ENCODE results near the gene NCOR2.

Gene NCOR2

DNA sequence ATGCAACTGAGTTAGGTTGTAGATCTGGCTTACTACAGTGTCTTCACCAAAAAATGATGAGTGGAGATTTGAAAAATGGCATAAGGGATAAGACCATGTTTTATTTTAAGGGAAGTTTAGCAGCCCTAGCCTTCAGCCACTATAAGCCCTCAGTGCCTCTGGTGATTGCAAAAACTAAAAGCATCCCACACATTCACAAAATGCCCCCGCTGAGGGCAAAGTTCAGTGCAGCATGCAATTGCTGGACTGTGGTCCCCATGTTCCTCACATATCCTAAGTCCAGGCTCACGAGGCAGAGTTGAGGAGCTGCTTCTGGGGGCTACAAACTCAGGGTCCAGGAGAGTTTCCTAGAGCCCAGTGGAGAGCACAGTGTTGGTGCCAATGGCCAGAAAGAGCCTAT, 29.6 kb upstream of the NCOR2 start:
- Histone ChIP-seq H3K9me3 (ENCODE audit: control insufficient read depth, insufficient read depth, low read depth, low read length) (peaks cover 6% of the 10 kb centered on the region; the same call in 1 of the 2 replicates), H3K4me1 (ENCODE audit: control insufficient read depth, insufficient read depth, low read length) (peaks cover 5% of the 10 kb centered on the region; the same call in 1 of the 2 replicates), H3K9ac (ENCODE audit: low read length) (no peak overlapping the region), H3K27ac (ENCODE audit: low read depth, low read length) (no peak overlapping the region), H3K36me3 (ENCODE audit: control insufficient read depth, insufficient read depth, low read length) (no peaks in the 10 kb centered on the region), H3K27me3 (ENCODE audit: control insufficient read depth, insufficient read depth, low read length) (no peaks in the 10 kb centered on the region), H3K4me3 (ENCODE audit: low read depth, low read length) (no peak overlapping the region)

DNA sequence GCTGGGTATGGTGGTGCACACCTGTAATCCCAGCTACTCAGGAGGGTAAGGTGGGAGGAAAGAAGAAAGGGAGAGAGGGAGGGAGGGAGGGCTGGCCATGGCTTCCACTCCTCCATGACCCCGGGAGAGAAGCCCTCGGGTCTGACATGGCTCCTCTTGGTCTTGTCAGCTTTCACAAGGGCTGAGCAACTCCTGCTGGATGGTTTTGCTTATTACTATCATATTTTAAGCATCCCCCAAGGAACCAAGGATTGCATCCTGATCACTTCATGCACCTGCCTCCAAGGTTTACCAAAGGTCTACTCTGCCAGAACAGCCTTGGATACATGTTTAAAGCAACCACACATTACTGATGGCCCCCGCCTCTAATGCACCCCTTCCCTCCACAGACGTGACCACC, 28.0 kb upstream of the NCOR2 start:
- Histone ChIP-seq H3K9ac (ENCODE audit: low read length) (no peak overlapping the region), H3K27me3 (ENCODE audit: control insufficient read depth, insufficient read depth, low read length) (no peaks in the 10 kb centered on the region), H3K4me1 (ENCODE audit: control insufficient read depth, insufficient read depth, low read length) (peaks cover 5% of the 10 kb centered on the region; the same call in 1 of the 2 replicates), H3K9me3 (ENCODE audit: control insufficient read depth, insufficient read depth, low read depth, low read length) (peaks cover 11% of the 10 kb centered on the region), H3K27ac (ENCODE audit: low read depth, low read length) (no peak overlapping the region), H3K36me3 (ENCODE audit: control insufficient read depth, insufficient read depth, low read length) (no peaks in the 10 kb centered on the region), H3K4me3 (ENCODE audit: low read depth, low read length) (no peak overlapping the region)

- no peaks in the 10 kb centered on the region for H3K27me3 ChIP-seq (ENCODE audit: control insufficient read depth, insufficient read depth, low read length)
- peaks cover 12% of the 10 kb centered on the region for H3K9me3 ChIP-seq (ENCODE audit: control insufficient read depth, insufficient read depth, low read depth, low read length)
- peaks cover 5% of the 10 kb centered on the region; the same call in 1 of the 2 replicates for H3K4me1 ChIP-seq (ENCODE audit: control insufficient read depth, insufficient read depth, low read length)
- H3K4me3 ChIP-seq (ENCODE audit: low read depth, low read length) = no peak overlapping the region
- H3K9ac ChIP-seq (ENCODE audit: low read length) = no peak overlapping the region
- H3K36me3 ChIP-seq (ENCODE audit: control insufficient read depth, insufficient read depth, low read length) = no peaks in the 10 kb centered on the region
- H3K27ac ChIP-seq (ENCODE audit: low read depth, low read length) = no peak overlapping the region
Observed at GRCh38 chr12:124594851-124595250, 27.4 kb upstream of the NCOR2 start.

DNA sequence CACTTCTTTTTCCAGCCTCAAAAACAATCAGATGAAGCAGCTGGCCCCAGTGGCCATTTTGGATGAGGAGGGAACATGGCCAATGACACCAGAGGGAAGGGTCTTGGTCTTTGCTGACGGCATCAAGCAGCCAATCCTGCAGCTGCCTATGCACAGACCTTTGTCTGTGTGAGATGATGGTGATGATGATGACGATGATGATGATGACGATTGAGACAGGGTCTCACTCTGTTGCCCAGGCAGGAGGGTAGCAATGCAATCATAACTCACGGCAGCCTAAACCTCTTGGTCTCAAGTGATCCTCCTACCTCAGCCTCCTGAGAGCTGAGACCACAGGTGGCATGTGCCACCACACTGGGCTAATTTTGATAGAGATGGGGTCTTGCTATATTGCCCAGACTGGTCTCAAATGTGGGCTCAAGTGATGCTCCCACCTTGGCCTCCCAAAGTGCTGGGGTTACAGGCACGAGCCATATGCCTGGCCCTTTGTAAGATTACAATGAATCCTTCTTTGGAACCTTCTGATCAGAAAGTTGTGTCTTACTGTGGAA, 26.5 kb upstream of the NCOR2 start:
- H3K4me3 ChIP-seq (ENCODE audit: low read depth, low read length) = no peak overlapping the region
- H3K36me3 ChIP-seq (ENCODE audit: control insufficient read depth, insufficient read depth, low read length) = no peaks in the 10 kb centered on the region
- no peak overlapping the region for H3K27ac ChIP-seq (ENCODE audit: low read depth, low read length)
- peaks cover 7% of the 10 kb centered on the region for H3K9me3 ChIP-seq (ENCODE audit: control insufficient read depth, insufficient read depth, low read depth, low read length)
- H3K27me3 ChIP-seq (ENCODE audit: control insufficient read depth, insufficient read depth, low read length) = no peaks in the 10 kb centered on the region
- no peak overlapping the region for H3K9ac ChIP-seq (ENCODE audit: low read length)
- H3K4me1 ChIP-seq (ENCODE audit: control insufficient read depth, insufficient read depth, low read length) = peaks cover 5% of the 10 kb centered on the region; the same call in 1 of the 2 replicates

DNA sequence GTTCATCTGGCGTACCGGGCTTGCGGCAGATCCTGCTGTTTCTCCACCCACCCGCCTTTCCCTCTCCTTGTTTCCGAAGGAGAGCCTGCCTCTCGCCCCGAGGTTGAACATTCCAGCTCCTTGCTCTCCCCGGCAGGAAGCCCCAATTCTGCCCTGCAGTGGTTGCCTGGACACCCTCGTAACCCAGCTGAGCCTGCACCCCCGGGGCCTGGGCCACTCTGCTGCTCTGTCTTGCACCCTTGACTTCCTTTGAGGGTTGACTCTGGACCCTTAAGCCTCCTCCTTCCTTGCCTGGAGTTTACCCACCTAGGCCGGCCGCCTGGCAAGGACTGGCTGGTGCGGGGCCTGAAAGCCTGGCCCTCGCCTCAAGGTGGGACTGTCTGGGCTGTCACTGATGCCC, 25.8 kb upstream of the NCOR2 start:
- H3K9me3 ChIP-seq (ENCODE audit: control insufficient read depth, insufficient read depth, low read depth, low read length) = peaks cover 7% of the 10 kb centered on the region
- no peak overlapping the region for H3K9ac ChIP-seq (ENCODE audit: low read length)
- peaks cover 5% of the 10 kb centered on the region; the same call in 1 of the 2 replicates for H3K4me1 ChIP-seq (ENCODE audit: control insufficient read depth, insufficient read depth, low read length)
- no peak overlapping the region for H3K27ac ChIP-seq (ENCODE audit: low read depth, low read length)
- no peak overlapping the region for H3K4me3 ChIP-seq (ENCODE audit: low read depth, low read length)
- no peaks in the 10 kb centered on the region for H3K27me3 ChIP-seq (ENCODE audit: control insufficient read depth, insufficient read depth, low read length)
- H3K36me3 ChIP-seq (ENCODE audit: control insufficient read depth, insufficient read depth, low read length) = no peaks in the 10 kb centered on the region

GRCh38 chr12:124592481-124593160, 25.2 kb upstream of the NCOR2 start:
- Histone ChIP-seq H3K9ac (ENCODE audit: low read length) (no peak overlapping the region), H3K27ac (ENCODE audit: low read depth, low read length) (no peak overlapping the region), H3K27me3 (ENCODE audit: control insufficient read depth, insufficient read depth, low read length) (no peaks in the 10 kb centered on the region), H3K4me1 (ENCODE audit: control insufficient read depth, insufficient read depth, low read length) (peaks cover 5% of the 10 kb centered on the region; the same call in 1 of the 2 replicates), H3K4me3 (ENCODE audit: low read depth, low read length) (no peak overlapping the region), H3K9me3 (ENCODE audit: control insufficient read depth, insufficient read depth, low read depth, low read length) (peaks cover 7% of the 10 kb centered on the region), H3K36me3 (ENCODE audit: control insufficient read depth, insufficient read depth, low read length) (no peaks in the 10 kb centered on the region)

- H3K4me1 ChIP-seq (ENCODE audit: control insufficient read depth, insufficient read depth, low read length) = peaks cover 5% of the 10 kb centered on the region; the same call in 1 of the 2 replicates
- H3K27ac ChIP-seq (ENCODE audit: low read depth, low read length) = no peak overlapping the region
- H3K36me3 ChIP-seq (ENCODE audit: control insufficient read depth, insufficient read depth, low read length) = no peaks in the 10 kb centered on the region
- H3K9me3 ChIP-seq (ENCODE audit: control insufficient read depth, insufficient read depth, low read depth, low read length) = peaks cover 7% of the 10 kb centered on the region
- no peak overlapping the region for H3K4me3 ChIP-seq (ENCODE audit: low read depth, low read length)
- H3K9ac ChIP-seq (ENCODE audit: low read length) = no peak overlapping the region
- no peaks in the 10 kb centered on the region for H3K27me3 ChIP-seq (ENCODE audit: control insufficient read depth, insufficient read depth, low read length)
Observed at GRCh38 chr12:124592050-124592449, 24.6 kb upstream of the NCOR2 start.

DNA sequence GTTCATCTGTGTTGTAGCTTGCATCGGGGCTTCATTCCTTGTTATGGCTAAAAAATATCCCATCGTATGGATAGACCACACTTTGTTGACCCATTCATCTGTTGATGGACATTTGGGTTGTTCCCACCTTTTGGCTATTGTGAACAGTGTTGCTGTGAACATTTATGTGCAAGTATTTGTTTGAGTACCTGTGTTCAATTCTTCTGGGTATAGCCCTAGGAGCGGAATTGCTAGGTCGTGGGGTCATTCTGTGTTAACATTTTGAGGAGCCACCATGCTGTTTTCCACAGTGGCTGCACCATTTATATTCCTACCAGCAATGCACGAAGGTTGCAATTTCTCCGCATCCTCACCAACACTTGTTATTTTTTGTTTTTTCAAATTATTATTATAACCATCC, 23.0 kb upstream of the NCOR2 start:
- Histone ChIP-seq H3K4me3 (ENCODE audit: low read depth, low read length) (no peak overlapping the region), H3K36me3 (ENCODE audit: control insufficient read depth, insufficient read depth, low read length) (no peaks in the 10 kb centered on the region), H3K27ac (ENCODE audit: low read depth, low read length) (no peak overlapping the region), H3K9me3 (ENCODE audit: control insufficient read depth, insufficient read depth, low read depth, low read length) (peaks cover 7% of the 10 kb centered on the region), H3K9ac (ENCODE audit: low read length) (no peak overlapping the region), H3K27me3 (ENCODE audit: control insufficient read depth, insufficient read depth, low read length) (peaks cover 4% of the 10 kb centered on the region; the same call in 1 of the 2 replicates), H3K4me1 (ENCODE audit: control insufficient read depth, insufficient read depth, low read length) (peaks cover 5% of the 10 kb centered on the region; the same call in 1 of the 2 replicates)

- no peak overlapping the region for H3K4me3 ChIP-seq (ENCODE audit: low read depth, low read length)
- peaks cover 5% of the 10 kb centered on the region; the same call in 1 of the 2 replicates for H3K4me1 ChIP-seq (ENCODE audit: control insufficient read depth, insufficient read depth, low read length)
- peaks cover 10% of the 10 kb centered on the region for H3K9me3 ChIP-seq (ENCODE audit: control insufficient read depth, insufficient read depth, low read depth, low read length)
- H3K9ac ChIP-seq (ENCODE audit: low read length) = no peak overlapping the region
- H3K27ac ChIP-seq (ENCODE audit: low read depth, low read length) = no peak overlapping the region; the same call in 1 of the 2 replicates
- H3K36me3 ChIP-seq (ENCODE audit: control insufficient read depth, insufficient read depth, low read length) = no peaks in the 10 kb centered on the region
- peaks cover 4% of the 10 kb centered on the region; the same call in 1 of the 2 replicates for H3K27me3 ChIP-seq (ENCODE audit: control insufficient read depth, insufficient read depth, low read length)
Observed at GRCh38 chr12:124588751-124589267, 21.4 kb upstream of the NCOR2 start.

DNA sequence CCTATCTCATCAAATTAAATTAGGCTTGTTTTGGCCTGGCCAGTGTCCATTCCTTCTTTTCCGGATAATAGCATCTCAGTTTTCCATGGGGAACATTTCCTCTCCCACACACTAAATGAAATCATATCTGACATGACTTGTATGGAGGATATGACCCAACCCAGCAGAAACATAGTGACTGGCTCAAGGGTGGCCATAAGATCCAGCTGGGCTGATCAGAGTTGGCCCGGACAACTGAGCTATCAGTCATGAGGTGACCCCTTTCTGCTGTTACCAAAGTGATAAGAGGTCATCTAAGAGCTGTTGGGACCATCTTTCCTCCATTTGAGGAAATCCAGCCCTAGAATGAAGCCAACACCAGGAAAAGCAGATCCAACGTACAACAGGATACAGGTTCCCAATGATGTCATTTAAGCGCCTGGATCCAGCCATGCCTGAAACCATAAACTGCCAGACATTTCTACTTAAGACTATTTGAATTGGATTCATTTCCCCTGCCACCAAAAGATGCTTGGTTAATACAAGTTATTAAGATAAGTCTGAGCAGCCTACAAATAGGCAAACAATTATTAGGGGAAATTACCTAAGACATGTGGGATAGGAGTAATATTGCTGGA, 20.7 kb upstream of the NCOR2 start:
- H3K9me3 ChIP-seq (ENCODE audit: control insufficient read depth, insufficient read depth, low read depth, low read length) = peaks cover 10% of the 10 kb centered on the region
- no peak overlapping the region for H3K4me3 ChIP-seq (ENCODE audit: low read depth, low read length)
- H3K27ac ChIP-seq (ENCODE audit: low read depth, low read length) = no peak overlapping the region; the same call in 1 of the 2 replicates
- no peaks in the 10 kb centered on the region for H3K36me3 ChIP-seq (ENCODE audit: control insufficient read depth, insufficient read depth, low read length)
- peaks cover 4% of the 10 kb centered on the region; the same call in 1 of the 2 replicates for H3K27me3 ChIP-seq (ENCODE audit: control insufficient read depth, insufficient read depth, low read length)
- peaks cover 5% of the 10 kb centered on the region; the same call in 1 of the 2 replicates for H3K4me1 ChIP-seq (ENCODE audit: control insufficient read depth, insufficient read depth, low read length)
- no peak overlapping the region for H3K9ac ChIP-seq (ENCODE audit: low read length)

GRCh38 chr12:124586756-124587155, 19.3 kb upstream of the NCOR2 start:
- Histone ChIP-seq H3K27me3 (ENCODE audit: control insufficient read depth, insufficient read depth, low read length) (peaks cover 4% of the 10 kb centered on the region; the same call in 1 of the 2 replicates), H3K27ac (ENCODE audit: low read depth, low read length) (no peak overlapping the region), H3K36me3 (ENCODE audit: control insufficient read depth, insufficient read depth, low read length) (no peaks in the 10 kb centered on the region), H3K9ac (ENCODE audit: low read length) (no peak overlapping the region), H3K4me3 (ENCODE audit: low read depth, low read length) (no peak overlapping the region), H3K9me3 (ENCODE audit: control insufficient read depth, insufficient read depth, low read depth, low read length) (peaks cover 10% of the 10 kb centered on the region), H3K4me1 (ENCODE audit: control insufficient read depth, insufficient read depth, low read length) (peaks cover 7% of the 10 kb centered on the region; the same call in 1 of the 2 replicates)

All from HUES6 (cell line).